PC-3 (cell line): ENCODE results near the gene MYO7A. TPM values are rescaled to one million over a fixed set of nuclear protein-coding genes. Genes with fewer than 3 reads are reported as not detected.

Source experiments
- ATAC-seq: fragments of 200-7000 bp; cut with Tn5 transposase; 2 replicates; pipeline ENCODE4 v1.9.1; 2020; ENCODE audit warnings: mild to moderate bottlenecking, moderate library complexity
- BruUV-seq: library from RNA; stranded (reverse); fragments of 400-500 nt; replicated peaks from 2 replicates; lab custom pipeline; 2021; lab: Mats Ljungman, UMichigan
- CTCF ChIA-PET: fragments of 300-600 bp; sonication (Branson Sonifier 250); formaldehyde crosslinking; loops from one replicate; lab custom pipeline; 2022; ENCODE audit warnings: antibody characterized with exemption; lab: Charles Lee
- POLR2A ChIA-PET: fragments of 300-600 bp; sonication (Branson Sonifier 250); formaldehyde crosslinking; loops from one replicate; lab custom pipeline; 2022; ENCODE audit warnings: antibody characterized with exemption; ENCODE audit not compliant: unreplicated experiment; lab: Charles Lee
- DNase-seq: peaks from one replicate; pipeline ENCODE4 v3.0.0-alpha.2; 2015
- H2AFZ ChIP-seq: fragments of 300-600 bp; sonication (generic); 2 replicates; pipeline ENCODE4 v1.6.0; 2016; ENCODE audit warnings: antibody characterized with exemption, low read length
- H3F3A ChIP-seq: fragments of 300-600 bp; sonication (generic); one replicate; pipeline ENCODE4 v1.6.0; 2017; ENCODE audit warnings: antibody characterized with exemption, low read length, control low read depth, mild to moderate bottlenecking; ENCODE audit not compliant: unreplicated experiment
- H3K27ac ChIP-seq: fragments of 300-600 bp; sonication (generic); 2 replicates; pipeline ENCODE4 v1.5.1; 2016; ENCODE audit warnings: mild to moderate bottlenecking, low read length
- H3K27me3 ChIP-seq: fragments of 300-600 bp; sonication (generic); 2 replicates; pipeline ENCODE4 v1.6.1; 2016; ENCODE audit warnings: low read length, mixed read lengths
- H3K36me3 ChIP-seq: fragments of 300-600 bp; sonication (generic); 2 replicates; pipeline ENCODE4 v1.6.1; 2016; ENCODE audit warnings: low read depth, mixed run types, low read length, mixed read lengths
- H3K4me1 ChIP-seq: fragments of 300-600 bp; sonication (generic); 2 replicates; pipeline ENCODE4 v1.5.1; 2016; ENCODE audit warnings: low read length; ENCODE audit not compliant: insufficient read depth
- H3K4me2 ChIP-seq: fragments of 300-600 bp; sonication (generic); 2 replicates; pipeline ENCODE4 v1.6.0; 2016; ENCODE audit warnings: low read length
- H3K4me3 ChIP-seq: fragments of 300-600 bp; sonication (generic); 2 replicates; pipeline ENCODE4 v1.5.1; 2016; ENCODE audit warnings: mild to moderate bottlenecking, low read length, mixed read lengths
- H3K79me2 ChIP-seq: fragments of 300-600 bp; sonication (generic); 2 replicates; pipeline ENCODE4 v1.6.1; 2017; ENCODE audit warnings: low read length, mixed read lengths
- H3K9ac ChIP-seq: fragments of 300-600 bp; sonication (generic); 2 replicates; pipeline ENCODE4 v1.6.0; 2016; ENCODE audit warnings: mild to moderate bottlenecking, low read length
- H3K9me2 ChIP-seq: fragments of 300-600 bp; sonication (generic); replicated peaks from 2 replicates; pipeline ENCODE4 v1.6.1; 2016; ENCODE audit warnings: mixed run types, low read length, mixed read lengths
- H3K9me3 ChIP-seq: fragments of 300-600 bp; sonication (generic); 2 replicates; pipeline ENCODE4 v1.6.1; 2016; ENCODE audit warnings: low read length, mixed read lengths
- H4K20me1 ChIP-seq: fragments of 300-600 bp; sonication (generic); 2 replicates; pipeline ENCODE4 v1.6.1; 2016; ENCODE audit warnings: low read length, mixed read lengths
- EZH2 ChIP-seq: fragments of 300-600 bp; sonication (generic); IDR thresholded peaks from one replicate; pipeline ENCODE4 v1.6.1; 2017; ENCODE audit warnings: antibody characterized with exemption, mild to moderate bottlenecking, low read length; ENCODE audit not compliant: unreplicated experiment
- EZH2phosphoT487 ChIP-seq: fragments of 300-600 bp; sonication (generic); IDR thresholded peaks from 2 replicates; pipeline ENCODE4 v1.6.1; 2018; ENCODE audit warnings: mild to moderate bottlenecking, antibody characterized with exemption, low read length, borderline replicate concordance
- intact Hi-C: fragments of 100-400 bp; cut with micrococcal nuclease; formaldehyde crosslinking; loops from 2 replicates; pipeline ENCODE4 v1.9.0; 2023
- total RNA-seq: library from RNA; depleted of rRNA; stranded (reverse); fragments of >200 nt; gene quantifications from 2 replicates; pipeline ENCODE4 v1.2.3, GENCODE V29; 2014
- TF ChIP-seq, protein P1 (sequence below): fragments of 300-600 bp; sonication (generic); conservative IDR thresholded peaks from 2 replicates; pipeline ENCODE4 v1.5.1; 2017; ENCODE audit warnings: antibody characterized with exemption, low read depth, mild to moderate bottlenecking, low read length

The MYO7A gene
- total RNA-seq, 1 experiment from 2014 or later: 0.66 TPM

DNA sequence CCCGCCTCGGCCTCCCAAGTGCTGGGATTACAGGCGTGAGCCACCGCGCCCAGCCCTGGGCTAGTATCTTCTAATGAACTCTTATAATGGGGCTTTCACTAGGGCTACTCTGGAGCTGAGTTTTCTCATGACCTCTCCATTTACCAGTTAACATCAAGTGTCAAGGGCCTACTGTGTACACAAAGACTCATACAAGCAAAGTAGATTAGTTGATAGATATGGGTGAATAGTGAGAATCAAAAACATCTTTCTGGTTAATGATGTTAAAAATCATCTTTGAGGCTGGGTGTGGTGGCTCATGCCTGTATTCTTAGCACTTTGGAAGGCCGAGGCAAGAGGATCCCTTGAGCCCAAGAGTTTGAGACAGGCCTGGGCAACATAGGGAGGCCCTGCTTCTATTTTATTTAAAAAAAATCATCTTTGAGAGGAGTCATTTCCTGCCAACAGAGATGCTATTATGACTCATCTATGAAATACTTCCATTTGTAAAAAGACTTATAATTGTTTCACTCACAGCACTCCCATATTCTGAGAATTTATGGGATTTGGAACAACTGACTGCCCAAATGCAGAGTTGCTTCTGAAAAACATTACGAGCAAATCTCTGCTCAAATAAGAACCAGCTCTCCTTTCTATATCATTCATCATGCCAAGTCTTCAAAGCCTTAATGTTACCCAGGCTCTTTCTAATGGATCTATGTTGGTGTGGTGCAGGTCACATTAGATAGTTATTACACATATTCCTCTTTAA, 116.4 kb downstream of the MYO7A start:
- H3K9me3 ChIP-seq: no peaks in the 10 kb centered on the region
- no peaks in the 10 kb centered on the region for H3K27me3 ChIP-seq
- TF ChIP-seq EZH2: no peak
- no peak for TF ChIP-seq EZH2phosphoT487
- TF ChIP-seq, protein P1, sequence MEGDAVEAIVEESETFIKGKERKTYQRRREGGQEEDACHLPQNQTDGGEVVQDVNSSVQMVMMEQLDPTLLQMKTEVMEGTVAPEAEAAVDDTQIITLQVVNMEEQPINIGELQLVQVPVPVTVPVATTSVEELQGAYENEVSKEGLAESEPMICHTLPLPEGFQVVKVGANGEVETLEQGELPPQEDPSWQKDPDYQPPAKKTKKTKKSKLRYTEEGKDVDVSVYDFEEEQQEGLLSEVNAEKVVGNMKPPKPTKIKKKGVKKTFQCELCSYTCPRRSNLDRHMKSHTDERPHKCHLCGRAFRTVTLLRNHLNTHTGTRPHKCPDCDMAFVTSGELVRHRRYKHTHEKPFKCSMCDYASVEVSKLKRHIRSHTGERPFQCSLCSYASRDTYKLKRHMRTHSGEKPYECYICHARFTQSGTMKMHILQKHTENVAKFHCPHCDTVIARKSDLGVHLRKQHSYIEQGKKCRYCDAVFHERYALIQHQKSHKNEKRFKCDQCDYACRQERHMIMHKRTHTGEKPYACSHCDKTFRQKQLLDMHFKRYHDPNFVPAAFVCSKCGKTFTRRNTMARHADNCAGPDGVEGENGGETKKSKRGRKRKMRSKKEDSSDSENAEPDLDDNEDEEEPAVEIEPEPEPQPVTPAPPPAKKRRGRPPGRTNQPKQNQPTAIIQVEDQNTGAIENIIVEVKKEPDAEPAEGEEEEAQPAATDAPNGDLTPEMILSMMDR: no peak
- no peaks in the 10 kb centered on the region for H3K36me3 ChIP-seq
- no peaks in the 10 kb centered on the region for H3K9me2 ChIP-seq
- ChIA-PET POLR2A (no interaction called here), CTCF (interaction anchor here (0.5 kb wide), 1 partner anchor 49 kb away, joined by 3 read pairs; no protein-coding TSS in a partner anchor)
- peak; percentile 81 for ATAC-seq
- intact Hi-C loops: loop anchor here (2.0 to 10.0 kb wide), 2 partner anchors 70 to 270 kb away; no protein-coding TSS in a partner anchor
- H3F3A ChIP-seq: peaks cover 4% of the 10 kb centered on the region
- no peak overlapping the region for H3K4me3 ChIP-seq
- peak overlapping the region; percentile 53; the same call in 1 of the 2 replicates for H2AFZ ChIP-seq
- H3K4me1 ChIP-seq: peaks cover 32% of the 10 kb centered on the region
- H3K79me2 ChIP-seq: no peaks in the 10 kb centered on the region
- peak overlapping the region; percentile 66 for H3K4me2 ChIP-seq
- H3K27ac ChIP-seq: peak overlapping the region; percentile 94
- no TSS peak for BruUV-seq
- H3K9ac ChIP-seq: peak overlapping the region; percentile 59
- DNase-seq: peak; percentile 82
- no peaks in the 10 kb centered on the region for H4K20me1 ChIP-seq

DNA sequence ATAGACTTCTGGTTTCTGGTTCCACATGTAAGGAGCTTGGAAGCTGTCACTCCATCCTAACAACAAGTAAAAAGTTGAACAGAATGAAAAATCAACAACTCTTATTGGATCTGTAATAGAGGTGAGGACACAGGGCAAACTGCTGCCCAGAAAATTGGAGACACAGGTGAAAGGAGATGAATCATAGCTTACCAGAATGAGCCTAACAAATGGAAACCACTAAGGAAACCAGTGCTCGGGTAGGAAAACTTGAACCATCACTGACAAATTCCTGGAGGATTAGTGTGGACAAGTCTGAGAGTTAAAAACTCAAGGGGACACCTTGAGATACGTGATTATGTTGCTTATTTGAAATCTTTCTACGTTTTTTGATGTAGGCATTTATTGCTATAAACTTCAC, 121.4 kb downstream of the MYO7A start:
- POLR2A ChIA-PET: no interaction called here

More for the DNA sequence above, 121.4 kb downstream of the MYO7A start:
- BruUV-seq: no TSS peak
- Histone ChIP-seq H3K4me2 (peak overlapping the region; percentile 34), H3K36me3 (no peaks in the 10 kb centered on the region), H4K20me1 (no peaks in the 10 kb centered on the region), H3K79me2 (no peaks in the 10 kb centered on the region), H2AFZ (no peak overlapping the region), H3K9ac (no peak overlapping the region), H3F3A (peaks cover 13% of the 10 kb centered on the region), H3K9me3 (no peaks in the 10 kb centered on the region), H3K27ac (peak overlapping the region; percentile 79), H3K4me1 (peaks cover 47% of the 10 kb centered on the region), H3K4me3 (no peak overlapping the region; the same call in 1 of the 2 replicates), H3K9me2 (no peaks in the 10 kb centered on the region), H3K27me3 (no peaks in the 10 kb centered on the region)
- ATAC-seq (peak; percentile 55), DNase-seq (peak; percentile 91)
- intact Hi-C loops: loop anchor here (10.0 kb wide), 1 partner anchor 65 kb away; no protein-coding TSS in a partner anchor
- CTCF ChIA-PET: interaction anchor here (0.6 kb wide), 1 partner anchor 716 kb away, joined by 3 read pairs; no protein-coding TSS in a partner anchor
- TF ChIP-seq, protein P1: no peak
- TF ChIP-seq EZH2: no peak
- no peak for TF ChIP-seq EZH2phosphoT487
